ENCODE results near the gene C1orf159.

Gene C1orf159

DNA sequence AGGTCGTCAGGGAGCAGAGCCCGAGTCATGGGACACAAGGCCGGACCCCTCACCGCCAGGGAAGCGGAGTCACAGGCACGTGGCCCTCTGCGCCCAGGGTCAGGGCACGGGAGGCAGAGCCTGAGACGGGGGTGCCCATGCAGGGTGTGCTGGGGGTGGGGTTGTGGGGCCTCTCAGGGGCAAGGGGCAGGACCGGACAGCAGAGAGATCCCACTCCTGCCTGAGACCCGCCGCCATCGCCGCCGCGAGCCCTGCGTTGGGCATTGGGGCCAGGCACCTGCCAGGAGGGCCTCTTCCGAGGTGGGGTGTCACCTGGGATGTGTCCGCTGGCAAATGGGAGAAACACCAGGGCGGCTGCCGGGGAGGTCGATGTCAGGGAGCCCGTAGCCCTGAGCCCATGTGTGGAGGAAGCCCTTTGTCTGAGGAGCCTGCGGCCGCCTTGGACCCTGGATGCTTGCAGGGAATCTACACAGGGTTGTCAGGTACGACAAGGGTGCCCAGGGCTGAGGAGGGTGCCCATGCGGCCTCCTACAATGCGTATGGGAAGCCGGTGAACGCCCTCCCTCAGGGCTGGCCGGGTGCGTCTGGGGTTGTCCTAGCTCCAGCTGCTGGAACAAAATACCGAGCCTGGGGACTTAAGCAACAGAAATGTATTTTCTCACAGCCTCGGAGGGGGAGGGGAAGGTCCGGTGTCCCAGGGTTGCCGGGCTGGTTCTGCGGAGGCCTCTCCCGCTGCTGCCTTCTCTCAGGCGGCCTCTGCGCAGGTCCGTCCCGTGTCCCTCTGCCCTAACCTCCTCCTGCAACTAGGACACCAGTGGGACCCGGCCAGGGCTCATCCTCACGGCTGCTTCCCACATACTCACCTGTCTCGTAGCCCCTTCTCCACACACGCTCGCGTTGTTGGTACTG is 16.4 kb upstream of the C1orf159 start:
- DNase-seq (ENCODE audit: low read depth in 2 of 2) = no peak

- DNase-seq (ENCODE audit: low read depth in 2 of 2) = no peak
Observed at GRCh38 chr1:1130206-1131120, 14.6 kb upstream of the C1orf159 start.

- DNase-seq (ENCODE audit: low read depth in 2 of 2) = no peak
Observed at GRCh38 chr1:1129381-1129821, 13.5 kb upstream of the C1orf159 start.

- DNase-seq (ENCODE audit: low read depth in 2 of 2) = no peak
Observed at GRCh38 chr1:1128454-1129139, 12.7 kb upstream of the C1orf159 start.

DNA sequence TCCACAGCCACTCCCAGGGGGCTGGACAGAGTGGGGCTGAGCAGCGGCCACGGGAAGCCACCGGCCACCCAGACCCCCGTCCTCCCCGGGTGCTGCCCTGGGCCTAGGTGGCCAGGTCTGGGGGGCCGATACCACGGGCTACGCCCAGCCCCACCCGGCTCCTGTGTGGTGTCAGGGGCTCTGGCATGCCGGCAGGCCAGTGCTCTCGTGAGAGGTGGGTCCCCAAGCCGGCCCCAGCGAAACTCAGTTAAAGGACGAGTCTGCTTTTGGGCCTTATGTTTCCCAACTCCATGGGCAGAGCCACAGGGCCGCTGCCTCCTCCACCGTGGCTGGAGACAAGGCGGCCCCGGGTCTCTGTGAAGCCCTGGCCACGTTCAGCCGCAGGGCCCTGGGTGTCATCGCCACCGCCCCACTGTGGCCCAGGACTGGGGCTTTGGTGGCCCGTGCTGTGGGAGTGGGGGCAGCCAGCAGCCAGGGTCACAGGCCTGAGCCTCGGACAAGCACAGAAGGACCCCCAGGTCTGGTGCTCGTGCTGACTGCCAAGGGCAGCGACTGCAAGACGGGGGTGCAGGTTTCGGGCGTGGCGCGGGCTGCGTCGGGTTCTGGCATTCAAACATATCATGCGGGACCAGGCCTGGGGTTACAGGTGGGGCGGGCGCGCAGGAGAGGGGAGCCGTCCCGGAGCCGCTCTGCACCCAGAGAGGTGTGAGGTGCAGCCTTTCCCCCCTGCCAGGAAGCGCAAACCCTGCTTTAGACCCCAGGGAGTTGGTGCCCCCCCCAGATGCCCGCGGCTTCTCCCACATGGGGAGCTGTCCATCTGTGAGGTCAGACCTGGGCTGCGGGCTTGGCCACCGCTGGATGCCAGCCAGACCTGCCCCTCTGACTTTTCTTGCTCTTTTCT is 11.9 kb upstream of the C1orf159 start:
- no peak for DNase-seq (ENCODE audit: low read depth in 2 of 2)

GRCh38 chr1:1125945-1126344 is 10.1 kb upstream of the C1orf159 start:
- no peak for DNase-seq (ENCODE audit: low read depth in 2 of 2)

- no peak for DNase-seq (ENCODE audit: low read depth in 2 of 2)
Observed at GRCh38 chr1:1124786-1125642, 9.1 kb upstream of the C1orf159 start.

DNA sequence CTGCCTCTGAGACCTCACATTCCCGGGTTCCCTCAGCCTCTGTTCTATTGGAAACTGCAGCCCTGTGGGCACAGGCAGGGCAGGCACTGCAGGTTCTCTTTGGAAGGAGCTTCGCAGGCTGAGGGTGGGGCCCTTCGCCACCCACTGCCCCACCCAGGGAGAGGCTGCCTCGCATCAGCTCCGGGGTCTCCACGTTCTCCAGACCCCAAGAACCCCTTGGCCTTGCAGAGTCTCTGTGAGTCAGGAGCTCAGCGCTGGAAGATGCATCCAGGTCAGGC is 8.6 kb upstream of the C1orf159 start:
- DNase-seq (ENCODE audit: low read depth in 2 of 2) = no peak

DNA sequence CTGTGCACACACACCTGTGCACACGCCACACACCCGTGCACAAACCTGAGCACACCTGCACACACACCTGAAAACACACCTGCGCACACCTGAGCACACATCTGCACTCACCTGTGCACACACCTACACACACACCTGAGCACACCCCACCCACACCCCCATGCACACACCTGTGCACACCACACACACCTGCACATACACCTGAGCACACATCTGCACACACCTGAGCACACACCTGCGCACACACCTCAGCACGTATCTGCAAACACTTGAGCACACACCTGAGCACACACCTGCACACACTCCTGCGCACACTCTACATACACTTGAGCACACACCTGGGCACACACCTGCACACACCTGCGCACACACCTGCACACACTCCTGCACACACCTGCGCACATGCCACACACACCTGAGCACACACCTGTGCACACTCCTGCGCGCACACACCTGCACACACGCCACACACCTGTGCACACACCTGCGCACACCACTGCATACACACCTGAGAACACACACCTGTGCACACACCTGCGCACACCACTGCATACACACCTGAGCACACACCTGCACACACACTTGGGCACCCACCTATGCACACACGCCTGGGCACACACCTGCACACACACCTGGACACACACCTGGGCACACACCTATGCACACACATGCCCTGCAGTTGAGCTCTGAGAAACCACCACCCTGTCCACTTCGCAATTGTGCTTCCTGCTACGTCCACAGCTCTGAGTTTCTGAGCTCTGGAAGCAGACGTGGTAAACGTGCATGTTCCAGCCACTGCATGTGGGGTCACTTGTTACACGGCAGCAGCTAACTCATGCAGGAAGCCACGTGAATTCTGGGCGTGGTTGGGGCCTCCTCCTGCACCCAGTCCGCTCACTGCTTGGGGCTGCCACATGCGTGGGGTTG is 8.0 kb upstream of the C1orf159 start:
- no peak for DNase-seq (ENCODE audit: low read depth in 2 of 2)

GRCh38 chr1:1122981-1123480 is 7.1 kb upstream of the C1orf159 start:
- no peak for DNase-seq (ENCODE audit: low read depth in 2 of 2)

- DNase-seq (ENCODE audit: low read depth in 2 of 2) = peak; percentile 67 to 85
Observed at GRCh38 chr1:1122078-1122811, 6.4 kb upstream of the C1orf159 start.

DNA sequence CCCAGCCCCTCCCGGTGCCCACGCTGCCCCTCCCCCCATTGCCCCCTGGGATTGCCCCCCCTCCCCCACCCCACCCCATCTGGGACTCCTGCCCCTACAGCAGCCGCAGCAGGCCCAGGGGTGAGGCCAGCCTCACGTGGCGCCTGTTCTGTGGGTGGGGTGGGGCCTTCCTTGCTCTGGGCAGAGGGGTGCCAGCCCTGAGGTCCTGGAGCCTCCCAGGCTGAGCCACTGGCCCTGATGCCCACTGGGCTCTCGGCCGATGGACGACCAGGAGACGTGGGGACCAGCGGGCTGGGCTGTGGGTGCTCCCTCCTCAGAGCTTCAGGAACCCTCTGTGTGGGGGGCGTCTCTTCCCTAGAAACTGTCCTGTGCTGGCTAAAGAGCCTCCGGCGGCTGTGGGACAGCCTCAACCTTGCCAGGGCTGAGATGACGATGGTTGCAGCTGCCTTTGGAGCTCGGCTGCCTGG is 5.8 kb upstream of the C1orf159 start:
- no peak for DNase-seq (ENCODE audit: low read depth in 2 of 2)

DNA sequence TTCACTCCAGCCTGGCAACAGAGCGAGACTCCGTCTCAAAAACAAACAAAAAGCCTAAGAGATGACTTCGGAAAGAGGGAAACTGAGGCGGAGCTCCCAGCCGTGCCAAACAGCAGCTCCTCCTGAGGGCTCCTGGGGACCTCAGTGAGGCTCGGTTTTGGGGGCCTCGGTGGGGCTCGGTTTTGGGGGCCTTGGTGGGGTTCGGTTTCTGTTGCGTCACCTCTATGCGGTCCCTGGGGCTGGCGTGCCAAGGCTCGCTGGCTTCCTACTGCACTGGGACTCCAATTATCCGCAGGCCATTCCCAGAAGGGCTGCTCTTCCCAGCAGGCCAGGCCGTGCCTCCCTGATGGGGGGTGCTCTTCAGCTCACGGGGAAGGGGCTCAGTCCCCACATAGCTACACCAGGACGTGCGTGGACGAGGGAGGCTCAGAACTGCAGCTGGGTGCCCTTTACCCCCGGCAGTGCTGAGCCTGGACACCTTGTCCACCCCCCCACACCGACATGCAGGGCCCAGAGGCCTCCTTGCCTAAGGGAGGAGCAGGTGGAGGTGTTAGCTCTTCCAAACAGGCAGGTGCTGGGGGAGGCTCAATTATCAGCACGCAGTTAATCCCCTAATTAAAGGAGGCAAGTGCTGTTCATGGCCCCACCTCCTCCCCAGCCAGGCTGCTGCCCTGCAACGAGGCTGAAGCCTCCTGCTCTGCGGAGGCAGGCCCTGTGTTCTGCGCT is 5.1 kb upstream of the C1orf159 start:
- no peak for DNase-seq (ENCODE audit: low read depth in 2 of 2)

DNA sequence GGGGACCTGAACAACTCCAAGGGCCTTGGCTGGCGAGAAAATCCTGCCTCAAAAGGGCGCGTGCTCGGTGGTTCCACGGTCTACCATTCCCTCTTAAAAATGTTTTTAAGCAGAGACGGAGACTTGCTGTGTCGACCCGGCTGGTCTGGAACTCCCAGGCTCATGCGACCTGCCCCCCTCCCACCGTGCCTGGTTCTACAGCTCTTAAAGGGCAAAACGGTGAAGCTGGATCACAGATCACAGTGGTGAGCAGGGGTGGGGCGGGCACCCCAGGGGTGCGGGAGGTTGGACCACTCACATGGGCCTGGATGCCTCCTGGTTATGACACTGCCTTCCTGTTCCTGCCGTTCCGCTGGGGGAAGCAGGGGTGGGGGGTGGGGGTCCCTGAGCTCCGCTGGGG is 4.2 kb upstream of the C1orf159 start:
- no peak for DNase-seq (ENCODE audit: low read depth in 2 of 2)

DNA sequence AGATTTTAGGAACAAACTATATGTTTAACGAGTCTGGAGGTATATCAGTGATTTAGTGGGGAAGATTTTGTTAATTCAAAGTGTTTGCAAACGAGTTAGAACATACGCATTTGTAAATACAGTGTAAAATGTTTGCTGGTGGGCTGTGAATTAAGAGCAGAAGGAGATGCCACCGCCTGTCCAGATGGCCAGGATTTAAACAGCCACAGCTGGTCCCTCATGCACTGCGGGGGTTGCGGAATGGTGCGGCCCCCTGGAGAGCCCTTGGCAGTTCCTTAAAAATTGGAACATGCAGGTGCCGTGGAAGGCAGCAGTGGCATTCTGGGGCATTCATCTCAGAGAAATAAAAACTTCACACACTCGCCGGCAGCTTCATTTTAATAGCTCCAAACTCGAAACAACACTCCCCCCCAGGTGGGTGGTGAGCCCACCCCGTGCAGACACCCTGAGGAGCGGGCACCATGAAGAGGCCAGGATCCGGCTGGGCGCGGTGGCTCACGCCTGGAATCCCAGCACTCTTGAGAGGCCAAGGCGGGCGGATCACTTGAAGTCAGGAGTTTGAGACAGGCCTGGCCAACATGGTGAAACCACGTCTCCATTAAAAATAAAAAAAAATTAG is 3.5 kb upstream of the C1orf159 start:
- DNase-seq (ENCODE audit: low read depth in 2 of 2) = no peak

DNA sequence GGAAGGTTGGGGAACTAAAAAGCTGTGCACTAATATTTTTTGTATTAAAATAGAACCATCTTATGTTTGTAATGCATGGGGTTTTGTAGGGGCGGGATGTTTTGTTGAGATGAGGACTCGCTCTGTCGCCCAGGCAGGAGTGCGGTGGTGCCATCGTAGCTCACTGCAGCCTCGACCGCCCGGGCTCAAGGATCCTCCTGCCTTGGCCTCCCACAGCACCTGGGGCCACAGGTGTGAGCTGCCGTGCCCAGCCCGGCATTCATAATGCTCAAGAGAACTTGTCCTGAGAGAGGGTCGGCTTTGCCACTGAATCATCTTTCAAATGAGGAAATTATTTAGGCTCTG is 3.0 kb upstream of the C1orf159 start:
- DNase-seq (ENCODE audit: low read depth in 2 of 2) = no peak
